HG03521 (cell line): ENCODE measurements around the gene HAUS6.
"Not testable (repeated sequence)": the region's sequence is repeated elsewhere in the genome, so short reads cannot be mapped to it uniquely, and the experiment has no call there.

ENCODE experiments used
- ATAC-seq: cut with Tn5 transposase; IDR thresholded peaks from one replicate; pipeline ENCODE4 v1.9.1; 2021; ENCODE audit warnings: mild to moderate bottlenecking, moderate library complexity; ENCODE audit not compliant: unreplicated experiment

HAUS6 gene, protein sequence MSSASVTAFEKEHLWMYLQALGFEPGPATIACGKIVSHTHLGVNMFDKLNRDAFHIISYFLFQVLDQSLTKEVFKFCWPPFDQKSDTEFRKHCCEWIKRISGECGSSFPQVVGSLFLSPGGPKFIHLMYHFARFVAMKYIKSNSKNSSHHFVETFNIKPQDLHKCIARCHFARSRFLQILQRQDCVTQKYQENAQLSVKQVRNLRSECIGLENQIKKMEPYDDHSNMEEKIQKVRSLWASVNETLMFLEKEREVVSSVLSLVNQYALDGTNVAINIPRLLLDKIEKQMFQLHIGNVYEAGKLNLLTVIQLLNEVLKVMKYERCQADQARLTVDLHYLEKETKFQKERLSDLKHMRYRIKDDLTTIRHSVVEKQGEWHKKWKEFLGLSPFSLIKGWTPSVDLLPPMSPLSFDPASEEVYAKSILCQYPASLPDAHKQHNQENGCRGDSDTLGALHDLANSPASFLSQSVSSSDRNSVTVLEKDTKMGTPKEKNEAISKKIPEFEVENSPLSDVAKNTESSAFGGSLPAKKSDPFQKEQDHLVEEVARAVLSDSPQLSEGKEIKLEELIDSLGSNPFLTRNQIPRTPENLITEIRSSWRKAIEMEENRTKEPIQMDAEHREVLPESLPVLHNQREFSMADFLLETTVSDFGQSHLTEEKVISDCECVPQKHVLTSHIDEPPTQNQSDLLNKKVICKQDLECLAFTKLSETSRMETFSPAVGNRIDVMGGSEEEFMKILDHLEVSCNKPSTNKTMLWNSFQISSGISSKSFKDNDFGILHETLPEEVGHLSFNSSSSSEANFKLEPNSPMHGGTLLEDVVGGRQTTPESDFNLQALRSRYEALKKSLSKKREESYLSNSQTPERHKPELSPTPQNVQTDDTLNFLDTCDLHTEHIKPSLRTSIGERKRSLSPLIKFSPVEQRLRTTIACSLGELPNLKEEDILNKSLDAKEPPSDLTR

DNA sequence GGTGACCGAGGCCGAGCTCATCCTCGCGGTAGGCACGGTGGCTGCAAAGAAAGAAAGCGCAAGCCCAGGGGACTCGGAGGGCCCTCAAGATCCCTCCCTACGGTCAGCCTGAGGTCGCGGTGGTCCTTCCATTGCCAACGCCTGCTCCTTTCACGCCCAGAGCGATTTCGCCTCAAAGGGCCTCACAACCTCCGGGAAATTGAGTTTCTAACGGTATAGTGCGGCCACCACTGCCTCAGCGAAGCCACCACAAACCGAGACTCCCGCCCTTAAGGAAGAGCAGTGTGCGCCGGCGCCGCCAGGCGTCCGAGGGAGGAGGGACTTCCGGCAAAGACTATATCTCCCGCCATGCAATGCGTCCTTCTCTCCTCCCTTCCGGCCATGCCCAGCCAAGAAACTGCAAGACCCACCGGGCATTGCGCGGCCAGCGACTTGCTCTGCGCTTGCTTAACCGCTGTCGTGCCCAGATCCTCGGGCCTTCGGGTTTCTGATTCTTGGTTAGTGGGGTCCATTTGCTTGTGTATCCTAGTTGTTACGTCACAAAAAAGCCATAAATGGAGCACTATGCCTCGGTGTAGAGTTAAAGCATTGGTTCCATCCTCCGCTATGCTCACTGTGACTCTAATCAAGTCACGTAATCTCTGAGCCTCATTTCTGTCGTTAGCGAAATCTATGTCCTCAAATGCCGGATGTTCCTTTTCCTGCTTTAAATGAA lies at the start of gene HAUS6:
Gene HAUS6 (minus strand): TSS at position 274 of the 715 bp plus-strand sequence. CDS start 253 bp downstream, at position 21.
- ATAC-seq: peak; percentile 99

DNA sequence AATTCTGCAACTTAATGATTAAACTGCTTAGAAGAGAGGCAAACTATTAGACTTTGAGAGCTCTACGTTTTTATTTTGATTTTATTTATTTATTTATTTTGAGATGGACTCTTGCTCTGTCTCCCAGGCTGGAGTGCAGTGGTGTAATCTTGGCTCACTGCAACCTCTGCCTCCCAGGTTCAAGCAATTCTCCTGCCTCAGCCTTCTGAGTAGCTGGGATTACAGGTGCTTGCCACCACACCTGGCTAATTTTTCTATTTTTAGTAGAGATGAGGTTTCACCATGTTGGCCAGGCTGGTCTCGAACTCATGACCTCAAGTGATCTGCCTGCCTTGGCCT lies 49.4 kb upstream of the HAUS6 start:
- ATAC-seq: not testable (repeated sequence)

DNA sequence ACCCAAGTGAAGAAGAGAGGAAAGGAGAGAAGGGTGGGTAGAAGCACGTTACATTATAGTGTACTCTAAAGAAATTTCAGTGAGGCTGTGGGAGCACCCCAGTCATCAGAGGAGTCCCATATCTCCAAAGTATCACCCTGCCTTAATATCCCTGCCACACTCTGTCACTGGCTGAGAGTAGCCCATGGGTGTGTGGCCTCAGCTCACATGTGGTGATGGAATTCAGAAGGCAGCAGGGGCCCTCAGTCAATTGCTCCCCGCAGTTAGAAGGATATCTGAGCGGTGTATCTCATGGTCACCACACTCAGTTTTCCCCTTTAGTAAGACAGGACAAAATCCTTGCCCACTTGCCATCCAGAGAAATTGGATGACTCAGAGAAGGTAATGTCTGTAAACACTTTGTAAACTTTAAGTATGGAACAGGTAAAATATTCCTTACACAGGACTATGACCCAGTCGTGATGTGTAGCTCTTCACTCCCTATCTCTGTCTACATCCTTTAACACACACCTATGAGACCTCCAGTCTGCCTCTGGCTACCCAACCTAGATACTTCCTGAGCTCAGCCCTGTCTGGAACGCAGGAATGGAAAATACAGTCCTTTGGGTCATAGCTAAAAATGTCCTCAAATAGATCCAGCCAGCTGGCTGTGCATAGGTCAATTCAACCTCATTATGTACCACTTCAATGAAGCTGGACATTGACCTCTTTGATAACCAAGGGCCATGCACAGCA lies 48.9 kb upstream of the HAUS6 start:
- ATAC-seq: no peak

- ATAC-seq: no peak
Measured at GRCh38 chr9:19149230-19149629, 46.5 kb upstream of the HAUS6 start.

DNA sequence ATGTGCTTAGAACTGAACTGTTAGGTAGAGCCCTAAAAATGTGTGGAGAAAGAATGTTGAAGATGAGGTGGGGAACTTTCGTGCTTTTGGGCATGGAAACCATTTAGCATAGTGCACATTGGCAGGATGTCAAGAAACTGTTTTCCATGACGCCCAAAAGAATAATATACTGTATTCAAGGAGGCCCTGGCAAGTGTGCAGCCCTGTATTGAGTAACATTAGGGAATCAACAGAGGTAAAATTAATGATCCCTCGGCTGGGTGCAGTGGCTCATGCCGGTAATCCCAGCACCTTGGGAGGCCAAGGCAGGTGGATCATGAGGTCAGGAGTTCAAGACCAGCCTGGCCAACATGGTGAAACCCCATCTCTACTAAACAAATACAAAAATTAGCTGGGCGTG lies 45.5 kb upstream of the HAUS6 start:
- ATAC-seq: no peak

DNA sequence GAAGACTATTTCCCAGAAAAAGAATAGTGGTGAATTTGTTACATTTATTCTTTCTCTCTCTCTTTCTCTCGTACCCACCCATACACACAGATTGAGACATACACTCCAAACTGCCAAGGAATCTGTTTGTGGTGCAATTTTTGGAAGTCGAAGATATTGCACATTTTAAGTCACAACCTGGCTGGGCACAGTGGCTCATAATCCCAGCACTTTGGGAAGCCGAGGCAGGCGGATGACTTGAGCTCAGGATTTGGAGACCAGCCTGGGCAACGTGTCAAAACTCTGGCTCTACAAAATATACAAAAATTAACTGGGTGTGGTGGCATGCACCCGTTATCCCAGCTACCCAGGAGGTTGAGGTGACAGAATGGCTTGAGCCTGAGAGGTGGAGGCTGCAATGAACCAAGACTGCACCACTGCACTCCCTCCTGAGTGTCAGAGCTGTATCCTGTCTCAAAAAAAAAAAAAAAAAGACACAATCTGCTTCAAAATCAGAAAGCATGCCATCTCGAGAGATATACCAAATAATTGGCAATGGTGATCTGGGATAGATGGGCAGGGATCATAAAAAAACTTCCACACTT lies 43.8 kb upstream of the HAUS6 start:
- ATAC-seq: no peak

DNA sequence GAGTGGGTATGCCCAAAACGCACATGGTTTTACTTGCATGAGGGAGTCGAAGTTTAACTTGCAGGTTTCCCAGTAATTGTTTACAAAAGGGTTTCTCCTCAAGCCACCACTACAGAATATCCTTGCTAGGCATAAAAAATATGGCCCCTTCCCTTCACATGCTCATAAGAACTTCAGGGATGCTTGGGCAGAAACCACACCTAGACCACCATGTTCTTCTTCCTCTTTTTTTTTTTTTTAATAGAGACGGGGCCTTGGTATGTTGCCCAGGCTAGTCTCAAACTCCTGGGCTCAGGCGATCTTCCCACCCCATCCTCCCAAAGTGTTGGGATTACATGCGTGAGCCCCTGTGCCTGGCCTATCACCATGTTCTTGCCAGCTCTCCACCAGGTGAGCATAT lies 43.2 kb upstream of the HAUS6 start:
- no peak for ATAC-seq

GRCh38 chr9:19140259-19140658 lies 37.6 kb upstream of the HAUS6 start:
- ATAC-seq: no peak

GRCh38 chr9:19138084-19138483 lies 35.4 kb upstream of the HAUS6 start:
- no peak for ATAC-seq

GRCh38 chr9:19137282-19137681 lies 34.6 kb upstream of the HAUS6 start:
- no peak for ATAC-seq

DNA sequence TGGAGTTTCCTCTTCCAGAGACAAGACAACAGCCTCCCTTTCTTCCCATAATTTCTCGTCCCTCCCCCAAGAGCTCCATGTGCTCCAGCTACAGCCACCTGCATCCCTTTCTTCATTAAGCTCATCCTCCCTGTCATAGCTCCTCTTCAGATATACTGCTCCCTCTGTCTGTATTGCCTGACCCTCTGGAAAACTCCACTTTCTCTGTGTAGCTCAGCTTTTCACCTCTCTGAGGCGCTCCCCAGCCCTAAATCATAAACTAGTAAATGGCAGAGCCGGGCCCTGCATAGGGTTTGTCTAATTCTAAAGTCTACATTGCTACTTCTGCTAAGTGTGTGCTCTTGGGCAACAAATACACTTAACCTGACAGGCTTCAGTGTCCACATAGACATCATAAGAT lies 33.4 kb upstream of the HAUS6 start:
- ATAC-seq: no peak

DNA sequence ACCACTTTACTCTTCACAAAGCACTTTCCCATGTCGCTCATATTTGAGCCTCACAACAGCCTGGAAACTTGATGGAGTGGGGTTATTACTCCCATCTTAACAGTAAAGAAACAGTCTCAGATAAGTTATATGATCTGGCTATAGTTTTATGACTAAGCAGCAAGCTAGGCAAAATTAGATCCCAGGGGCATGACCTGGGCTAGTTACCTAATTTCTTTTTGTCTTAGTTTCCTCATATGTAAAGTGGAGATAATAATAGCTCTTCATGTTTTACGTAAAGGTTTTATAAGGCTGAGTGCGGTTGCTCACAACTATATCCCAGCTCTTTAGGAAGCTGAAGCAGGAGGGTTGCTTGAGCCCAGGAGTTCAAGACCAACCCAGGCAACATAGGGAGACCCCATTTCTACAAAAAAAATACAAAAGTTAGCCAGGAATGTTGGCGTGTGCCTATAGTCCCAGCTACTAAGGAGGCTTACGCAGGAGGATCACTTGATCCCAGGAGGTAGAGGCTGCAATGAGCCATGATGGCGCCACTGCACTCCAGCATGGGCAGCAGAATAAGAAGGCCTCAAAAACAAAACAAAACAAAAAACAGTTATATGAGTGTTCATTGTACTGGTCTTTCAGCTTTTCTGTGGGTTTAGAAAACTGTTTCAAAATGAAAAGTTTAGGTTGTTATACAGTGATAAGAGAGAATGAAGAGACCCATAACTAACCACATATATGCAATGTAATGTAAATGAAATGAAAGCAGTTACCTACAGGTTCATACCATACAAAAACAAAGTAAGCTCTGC lies 31.0 kb upstream of the HAUS6 start:
- no peak for ATAC-seq

- ATAC-seq: no peak
Measured at GRCh38 chr9:19130436-19130835, 27.7 kb upstream of the HAUS6 start.

DNA sequence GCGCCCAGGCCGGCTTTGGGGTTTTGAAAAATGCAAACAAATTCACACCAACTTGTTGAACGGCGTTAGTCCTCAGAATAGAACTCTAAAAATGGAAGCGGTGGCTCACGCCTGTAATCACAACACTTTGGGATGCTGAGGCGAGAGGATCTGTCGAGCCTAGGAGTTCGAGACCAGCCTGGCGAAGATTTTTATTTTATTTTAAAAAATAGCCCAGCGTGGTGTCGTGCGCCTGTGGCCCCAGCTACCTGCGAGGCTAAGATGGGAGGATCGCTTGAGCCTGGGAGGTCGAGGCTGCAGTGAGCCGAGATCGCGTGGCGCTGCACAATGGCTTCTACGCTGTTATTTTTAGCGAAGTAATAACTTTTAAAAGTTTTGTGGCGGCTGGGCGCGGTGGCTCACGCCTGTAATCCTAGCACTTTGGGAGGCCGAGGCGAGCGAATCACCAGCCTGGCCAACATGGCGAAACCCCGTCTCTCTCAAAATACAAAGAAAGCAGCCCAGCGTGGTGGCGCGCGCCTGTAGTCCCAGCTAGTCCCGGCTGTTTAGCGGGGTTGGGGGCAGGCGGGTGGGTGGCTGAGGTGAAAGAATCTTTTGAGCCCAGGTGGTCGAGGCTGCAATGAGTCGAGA lies 25.3 kb upstream of the HAUS6 start:
- peak; percentile 9 for ATAC-seq

DNA sequence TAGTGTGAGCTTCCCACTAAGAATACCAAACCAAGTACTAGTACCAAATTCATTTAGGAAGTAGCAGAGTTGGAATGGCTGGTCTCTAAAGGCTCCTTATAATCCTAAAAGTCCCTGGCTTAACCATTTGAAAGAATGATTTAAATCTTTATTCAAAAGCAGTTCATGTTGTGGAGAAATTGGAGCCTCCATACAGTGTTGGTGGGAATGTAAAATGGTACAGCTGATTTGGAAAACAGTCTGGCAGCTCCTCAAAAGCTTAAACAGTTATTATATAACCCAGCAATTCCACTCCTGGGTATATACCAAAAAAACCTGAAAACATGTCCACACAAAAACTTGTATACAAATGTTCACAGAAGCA lies 21.7 kb upstream of the HAUS6 start:
- ATAC-seq: no peak

- no peak for ATAC-seq
Measured at GRCh38 chr9:19122490-19123042, 19.9 kb upstream of the HAUS6 start.

DNA sequence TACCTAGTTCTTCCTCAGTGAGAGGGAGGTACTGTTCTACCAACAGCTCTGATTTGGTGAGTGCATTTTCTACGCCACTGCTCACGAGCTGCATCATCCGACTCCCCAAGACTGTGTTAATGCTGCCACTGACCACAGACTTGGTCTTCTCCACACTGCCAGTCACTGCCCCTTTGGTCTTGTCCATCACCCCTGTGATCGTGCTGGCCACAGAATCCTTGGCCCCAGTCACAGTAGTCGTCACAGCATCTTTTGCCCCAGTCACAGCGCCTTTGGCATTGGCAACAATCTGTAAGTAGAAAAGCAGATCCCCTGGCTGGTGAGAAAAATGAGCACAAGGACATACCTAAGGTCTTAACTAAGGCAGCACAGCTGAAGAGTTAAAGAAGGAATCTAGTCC lies 18.2 kb upstream of the HAUS6 start:
- ATAC-seq: no peak

DNA sequence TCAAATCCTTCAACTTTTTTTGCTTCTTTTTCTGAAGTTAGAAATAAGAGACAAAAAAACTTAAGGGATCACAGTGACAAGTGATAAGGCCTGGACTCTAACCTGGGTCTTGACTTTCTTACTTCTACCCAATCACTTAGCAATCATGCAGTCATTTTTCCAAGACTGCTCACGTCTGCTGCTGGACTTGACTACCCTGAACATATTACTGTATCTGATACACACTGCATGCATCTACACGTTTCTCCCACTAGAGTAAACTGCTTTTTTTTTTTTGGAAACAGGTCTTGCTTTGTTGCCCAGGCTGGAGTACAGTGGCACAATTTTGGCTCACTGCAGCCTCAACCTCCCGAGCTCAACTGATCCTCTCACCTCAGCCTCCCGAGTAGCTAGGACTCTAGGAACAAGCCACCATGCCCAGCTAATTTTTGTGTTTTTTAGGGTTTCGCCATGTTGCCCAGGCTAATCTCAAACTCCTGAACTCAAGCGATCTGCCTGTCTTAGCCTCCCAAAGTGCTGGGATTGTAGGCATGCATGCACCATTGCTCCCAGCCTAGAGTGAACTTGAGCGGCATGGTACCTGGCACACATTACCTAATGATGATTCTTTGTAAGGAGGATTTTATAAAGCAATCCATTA lies 17.2 kb upstream of the HAUS6 start:
- no peak for ATAC-seq
